Measurements from ENCODE around the gene MMP14.

MMP14 gene

DNA sequence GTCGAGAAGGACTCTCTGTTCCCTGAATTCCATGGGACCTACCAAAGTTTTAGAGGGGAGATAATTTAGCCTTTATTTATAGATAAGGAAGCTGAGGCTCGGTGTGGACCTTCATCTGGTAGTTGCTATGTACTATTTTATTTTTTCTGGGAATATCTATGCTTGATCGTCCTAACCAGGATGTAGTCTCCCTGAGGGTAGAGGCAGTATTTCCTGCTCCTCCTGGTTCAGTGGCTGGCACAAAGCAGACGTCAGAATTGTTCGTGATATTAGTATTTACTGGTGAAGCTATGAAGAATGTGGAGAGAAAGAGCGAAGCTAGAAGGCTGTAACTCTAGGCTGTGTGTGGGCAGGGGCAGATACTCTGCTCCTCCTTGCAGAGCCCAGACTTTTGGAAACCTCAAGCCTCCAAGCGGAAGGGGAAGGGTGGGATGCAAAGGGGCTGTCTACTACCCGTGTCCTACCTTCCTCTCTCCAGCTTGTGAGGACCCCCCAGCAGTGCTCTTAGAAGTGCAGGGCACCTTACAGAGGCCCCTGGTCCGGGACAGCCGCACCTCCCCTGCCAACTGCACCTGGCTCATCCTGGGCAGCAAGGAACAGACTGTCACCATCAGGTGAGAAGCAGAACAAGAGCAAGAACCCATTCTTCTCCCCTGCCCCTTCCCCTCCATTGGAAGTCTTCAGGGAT is 36.6 kb downstream of the MMP14 start:
- TF ChIP-seq CTCF (IDR thresholded peaks at IDR 0.05; ENCODE audit: low read depth, low read length, missing control alignments), result no peak
- peak overlapping the region; percentile 71 for H3K4me3 ChIP-seq (replicated peaks; ENCODE audit: low read depth, low read length)
- no peak for DNase-seq (ENCODE audit: extremely low read depth, low read depth)

- no peak for DNase-seq (ENCODE audit: extremely low read depth, low read depth)
- no peak overlapping the region for H3K4me3 ChIP-seq (replicated peaks; ENCODE audit: low read depth, low read length)
- no peak for TF ChIP-seq CTCF (IDR thresholded peaks at IDR 0.05; ENCODE audit: low read depth, low read length, missing control alignments)
Observed at GRCh38 chr14:22875003-22875747, 38.8 kb downstream of the MMP14 start.

- no peak for TF ChIP-seq CTCF (IDR thresholded peaks at IDR 0.05; ENCODE audit: low read depth, low read length, missing control alignments)
- no peak overlapping the region for H3K4me3 ChIP-seq (replicated peaks; ENCODE audit: low read depth, low read length)
- DNase-seq (ENCODE audit: extremely low read depth, low read depth), result no peak
Observed at GRCh38 chr14:22875748-22876319, 39.4 kb downstream of the MMP14 start.

GRCh38 chr14:22877000-22877501 is 40.7 kb downstream of the MMP14 start:
- no peak overlapping the region for H3K4me3 ChIP-seq (replicated peaks; ENCODE audit: low read depth, low read length)
- TF ChIP-seq CTCF (IDR thresholded peaks at IDR 0.05; ENCODE audit: low read depth, low read length, missing control alignments), result no peak
- no peak for DNase-seq (ENCODE audit: extremely low read depth, low read depth)

DNA sequence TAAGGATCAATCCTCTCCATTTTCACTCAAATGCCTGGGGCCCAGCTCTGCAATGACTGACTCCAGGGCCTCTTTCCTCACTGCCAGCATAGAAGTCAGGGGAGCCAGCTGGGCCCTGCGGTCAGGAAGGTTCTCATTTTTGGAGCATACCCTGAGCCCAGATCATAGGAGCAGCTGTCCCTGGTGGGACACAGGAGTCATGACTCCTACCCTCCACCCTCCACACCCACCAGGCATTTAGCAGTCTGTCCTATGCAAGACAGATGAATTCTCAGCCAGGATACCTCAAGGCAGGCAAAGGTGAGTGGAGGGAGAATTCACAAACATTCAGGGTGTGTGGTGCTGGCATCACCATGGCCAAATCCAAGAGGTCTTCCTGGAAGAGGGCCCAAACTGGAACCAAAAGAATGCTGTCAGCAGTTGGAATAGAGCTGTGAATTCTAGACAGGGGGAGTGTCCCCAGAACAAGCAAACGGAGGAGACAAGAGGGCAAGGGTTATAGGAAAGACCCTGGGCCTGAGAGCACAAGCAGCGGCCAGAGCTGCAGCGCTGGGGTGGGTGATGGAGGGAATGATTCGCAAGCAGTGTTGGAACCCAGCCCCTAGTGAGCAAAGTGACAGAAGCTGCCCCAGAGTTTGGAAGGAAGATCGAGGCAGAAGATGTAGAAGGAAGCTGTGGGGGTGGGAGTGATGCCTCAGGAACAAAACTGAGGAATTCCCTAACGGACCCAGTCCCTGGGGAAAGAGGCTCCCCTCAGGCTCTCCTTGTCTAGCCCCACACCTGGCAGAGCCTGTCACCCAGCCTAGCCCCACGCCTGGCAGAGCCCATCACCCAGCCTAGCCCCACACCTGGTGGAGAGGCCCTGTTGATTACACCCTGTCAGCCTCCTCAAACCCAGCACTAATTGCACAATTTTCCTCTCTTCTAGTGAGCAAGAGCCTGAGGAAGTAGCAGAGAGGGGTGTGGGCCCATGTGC is 42.2 kb downstream of the MMP14 start:
- TF ChIP-seq CTCF (IDR thresholded peaks at IDR 0.05; ENCODE audit: low read depth, low read length, missing control alignments), result no peak
- H3K4me3 ChIP-seq (replicated peaks; ENCODE audit: low read depth, low read length), result no peak overlapping the region
- DNase-seq (ENCODE audit: extremely low read depth, low read depth), result no peak

- DNase-seq (ENCODE audit: extremely low read depth, low read depth), result no peak
- no peak overlapping the region for H3K4me3 ChIP-seq (replicated peaks; ENCODE audit: low read depth, low read length)
- TF ChIP-seq CTCF (IDR thresholded peaks at IDR 0.05; ENCODE audit: low read depth, low read length, missing control alignments), result no peak
Observed at GRCh38 chr14:22882064-22882463, 45.7 kb downstream of the MMP14 start.

Measured in HFF-Myc (cell line).